Peyer's patch (tissue), 4 donors: ENCODE data around the gene VAMP5.

ENCODE experiments used
- CTCF ChIP-seq, 6 experiments: fragments of 450-650 bp in 4 of 6; fragments of 200-600 bp in 2 of 6; sonication (generic) in 1 of 6; IDR thresholded peaks; one replicate each; pipeline ENCODE4 v1.5.1; 2017 to 2019; ENCODE audit warnings: antibody characterized with exemption in 6 of 6, mild to moderate bottlenecking in 3 of 6, moderate library complexity in 1 of 6
- POLR2A ChIP-seq, 2 donors: fragments of 450-650 bp; IDR thresholded peaks; one replicate each; pipeline ENCODE4 v1.5.1; 2017; ENCODE audit warnings: antibody characterized with exemption in 2 of 2, mild to moderate bottlenecking in 2 of 2, moderate library complexity in 2 of 2

GRCh38 chr2:85611217-85611704 is 27.0 kb downstream of the VAMP5 start:
- TF ChIP-seq POLR2A (IDR thresholded peaks at IDR 0.05): no peak
- no peak for TF ChIP-seq CTCF (IDR thresholded peaks at IDR 0.05)
